B cell (primary cell): ENCODE results near the gene SMURF1.

Experiments
- EZH2 ChIP-seq: IDR thresholded peaks from 2 replicates; pipeline ENCODE4 v1.6.1; 2012; ENCODE audit warnings: borderline replicate concordance, low read depth, mild to moderate bottlenecking, moderate library complexity, low read length; ENCODE audit not compliant: insufficient read depth, poor library complexity, severe bottlenecking
- TF ChIP-seq, protein P1 (sequence below): fragments of 200-600 bp; IDR thresholded peaks from one replicate; pipeline ENCODE4 v1.8.0; 2022; ENCODE audit warnings: antibody characterized with exemption, mild to moderate bottlenecking

GRCh38 chr7:99028261-99028973, 115.5 kb downstream of the SMURF1 start:
- TF ChIP-seq, protein P1, sequence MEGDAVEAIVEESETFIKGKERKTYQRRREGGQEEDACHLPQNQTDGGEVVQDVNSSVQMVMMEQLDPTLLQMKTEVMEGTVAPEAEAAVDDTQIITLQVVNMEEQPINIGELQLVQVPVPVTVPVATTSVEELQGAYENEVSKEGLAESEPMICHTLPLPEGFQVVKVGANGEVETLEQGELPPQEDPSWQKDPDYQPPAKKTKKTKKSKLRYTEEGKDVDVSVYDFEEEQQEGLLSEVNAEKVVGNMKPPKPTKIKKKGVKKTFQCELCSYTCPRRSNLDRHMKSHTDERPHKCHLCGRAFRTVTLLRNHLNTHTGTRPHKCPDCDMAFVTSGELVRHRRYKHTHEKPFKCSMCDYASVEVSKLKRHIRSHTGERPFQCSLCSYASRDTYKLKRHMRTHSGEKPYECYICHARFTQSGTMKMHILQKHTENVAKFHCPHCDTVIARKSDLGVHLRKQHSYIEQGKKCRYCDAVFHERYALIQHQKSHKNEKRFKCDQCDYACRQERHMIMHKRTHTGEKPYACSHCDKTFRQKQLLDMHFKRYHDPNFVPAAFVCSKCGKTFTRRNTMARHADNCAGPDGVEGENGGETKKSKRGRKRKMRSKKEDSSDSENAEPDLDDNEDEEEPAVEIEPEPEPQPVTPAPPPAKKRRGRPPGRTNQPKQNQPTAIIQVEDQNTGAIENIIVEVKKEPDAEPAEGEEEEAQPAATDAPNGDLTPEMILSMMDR = no peak
- TF ChIP-seq EZH2 = no peak
